Fibroblast of skin of back (primary cell): Measurements from ENCODE around the gene STARD9.
"Not testable (repeated sequence)": the region's sequence is repeated elsewhere in the genome, so short reads cannot be mapped to it uniquely, and the experiment has no call there.

Experiments
- DNase-seq: peaks from one replicate; pipeline ENCODE4 v3.0.0-alpha.2; 2013

The STARD9 gene

GRCh38 chr15:42590619-42591237, 15.3 kb downstream of the STARD9 start:
- no peak for DNase-seq

- DNase-seq = peak; percentile 74
Measured at GRCh38 chr15:42591238-42591934, 16.0 kb downstream of the STARD9 start.

GRCh38 chr15:42592716-42593115, 17.3 kb downstream of the STARD9 start:
- no peak for DNase-seq

- peak; percentile 45 for DNase-seq
Measured at GRCh38 chr15:42593143-42593542, 17.7 kb downstream of the STARD9 start.

- DNase-seq = peak; percentile 22
Measured at GRCh38 chr15:42594095-42594494, 18.7 kb downstream of the STARD9 start.

GRCh38 chr15:42595626-42596240, 20.3 kb downstream of the STARD9 start:
- DNase-seq = no peak

- not testable (repeated sequence) for DNase-seq
Measured at GRCh38 chr15:42601316-42601715, 25.9 kb downstream of the STARD9 start.

- no peak for DNase-seq
Measured at GRCh38 chr15:42602501-42602900, 27.1 kb downstream of the STARD9 start.

GRCh38 chr15:42603978-42604377, 28.6 kb downstream of the STARD9 start:
- DNase-seq = no peak

GRCh38 chr15:42604894-42605744, 29.7 kb downstream of the STARD9 start:
- peak; percentile 35 for DNase-seq

- no peak for DNase-seq
Measured at GRCh38 chr15:42605796-42606195, 30.4 kb downstream of the STARD9 start.

- no peak for DNase-seq
Measured at GRCh38 chr15:42608110-42608531, 32.7 kb downstream of the STARD9 start.

- DNase-seq = no peak
Measured at GRCh38 chr15:42608752-42609488, 33.5 kb downstream of the STARD9 start.

- DNase-seq = no peak
Measured at GRCh38 chr15:42611532-42611931, 36.1 kb downstream of the STARD9 start.

GRCh38 chr15:42612367-42612912, 37.0 kb downstream of the STARD9 start:
- no peak for DNase-seq

- DNase-seq = no peak
Measured at GRCh38 chr15:42616107-42616506, 40.7 kb downstream of the STARD9 start.

GRCh38 chr15:42619656-42620371, 44.4 kb downstream of the STARD9 start:
- DNase-seq = no peak

GRCh38 chr15:42621386-42621785, 46.0 kb downstream of the STARD9 start:
- DNase-seq = no peak

GRCh38 chr15:42621996-42622925, 46.9 kb downstream of the STARD9 start:
- DNase-seq = no peak

- no peak for DNase-seq
Measured at GRCh38 chr15:42623951-42624350, 48.5 kb downstream of the STARD9 start.
